Activated T-helper 1 cell treated with anti-CD3 and anti-CD28 coated beads, Interleukin-12 subunit alpha, Interleukin-12 subunit beta, Interleukin-2, Interleukin-4 antibody, amounts not matched to agents 30 ng/mL and 10 ng/mL and 1 ng/mL, durations not matched to agents 14 hours and 24 hours and 36 hours (primary cell): Measurements from ENCODE around the gene XRCC3. TPM values are rescaled to one million over a fixed set of nuclear protein-coding genes. Genes with fewer than 3 reads are reported as not detected.

Experiments
- DNase-seq: peaks from one replicate; pipeline ENCODE4 v3.0.0; 2021; ENCODE audit warnings: low spot score
- H3K27ac Mint-ChIP-seq: one replicate; pipeline ENCODE4 v1.8.0; 2021; ENCODE audit warnings: mild to moderate bottlenecking, mixed read lengths
- H3K27me3 Mint-ChIP-seq: one replicate; pipeline ENCODE4 v1.8.0; 2022; ENCODE audit warnings: mild to moderate bottlenecking, moderate library complexity, mixed read lengths; ENCODE audit not compliant: insufficient read depth
- H3K36me3 Mint-ChIP-seq: one replicate; pipeline ENCODE4 v1.8.0; 2021; ENCODE audit warnings: low read depth, mixed read lengths
- H3K4me1 Mint-ChIP-seq: one replicate; pipeline ENCODE4 v1.8.0; 2021; ENCODE audit warnings: low read depth, mixed read lengths
- H3K4me3 Mint-ChIP-seq: one replicate; pipeline ENCODE4 v1.8.0; 2021; ENCODE audit warnings: mild to moderate bottlenecking, moderate library complexity, mixed read lengths
- H3K9me3 Mint-ChIP-seq: one replicate; pipeline ENCODE4 v1.8.0; 2021; ENCODE audit warnings: mixed read lengths
- intact Hi-C: fragments of 100-400 bp; cut with micrococcal nuclease; formaldehyde crosslinking; loops from one replicate; pipeline ENCODE4 v1.15.1; 2024
- total RNA-seq: library from RNA; stranded (reverse); gene quantifications from 2 replicates; pipeline ENCODE4 v1.2.3, GENCODE V29; 2022

XRCC3 gene
- 67.1 and 69.5 TPM in 2 replicates for total RNA-seq

GRCh38 chr14:103715052-103716000, at the start of gene XRCC3, which contains the start of gene ZFYVE21:
Gene XRCC3 (minus strand): TSS chr14:103715451. CDS start chr14:103711087, 4,364 bp downstream.
Gene ZFYVE21 (plus strand): TSS chr14:103715810. CDS start chr14:103715842, 32 bp downstream.
- DNase-seq, result peak; percentile 100
- H3K27me3 Mint-ChIP-seq, result no peaks in the 10 kb centered on the region
- H3K4me3 Mint-ChIP-seq, result peak within 1 kb of the TSS; percentile 93
- peak within 1 kb of the TSS; percentile 93 for H3K27ac Mint-ChIP-seq
- H3K36me3 Mint-ChIP-seq, result peaks cover 3% of the 10 kb centered on the region
- no peaks in the 10 kb centered on the region for H3K9me3 Mint-ChIP-seq
- H3K4me1 Mint-ChIP-seq, result peaks cover 48% of the 10 kb centered on the region
- intact Hi-C loops, result loop anchor here (1.0 to 5.0 kb wide), 6 partner anchors 86 to 383 kb away; partner anchors contain the start of genes BAG5, COA8, EIF5 and KLC1

GRCh38 chr14:103763730-103764488, 48.7 kb upstream of the XRCC3 start:
- no peaks in the 10 kb centered on the region for H3K36me3 Mint-ChIP-seq
- no peak overlapping the region for H3K4me3 Mint-ChIP-seq
- peak overlapping the region; percentile 1 for H3K27ac Mint-ChIP-seq
- H3K9me3 Mint-ChIP-seq, result no peaks in the 10 kb centered on the region
- no peaks in the 10 kb centered on the region for H3K27me3 Mint-ChIP-seq
- no peaks in the 10 kb centered on the region for H3K4me1 Mint-ChIP-seq
- DNase-seq, result no peak
- intact Hi-C loops, result no loop called here

GRCh38 chr14:103762541-103762940, 47.3 kb upstream of the XRCC3 start:
- Mint-ChIP-seq H3K27me3 (no peaks in the 10 kb centered on the region), H3K4me3 (no peak overlapping the region), H3K36me3 (no peaks in the 10 kb centered on the region)

GRCh38 chr14:103762036-103762435, 46.8 kb upstream of the XRCC3 start:
- DNase-seq, result no peak
- H3K27me3 Mint-ChIP-seq, result no peaks in the 10 kb centered on the region
- H3K9me3 Mint-ChIP-seq, result no peaks in the 10 kb centered on the region
- intact Hi-C loops, result no loop called here
- H3K27ac Mint-ChIP-seq, result no peak overlapping the region
- H3K36me3 Mint-ChIP-seq, result no peaks in the 10 kb centered on the region
- H3K4me3 Mint-ChIP-seq, result no peak overlapping the region
- no peaks in the 10 kb centered on the region for H3K4me1 Mint-ChIP-seq

More at GRCh38 chr14:103762541-103762940, 47.3 kb upstream of the XRCC3 start:
- intact Hi-C loops, result no loop called here
- no peaks in the 10 kb centered on the region for H3K4me1 Mint-ChIP-seq
- no peak overlapping the region for H3K27ac Mint-ChIP-seq
- H3K9me3 Mint-ChIP-seq, result no peaks in the 10 kb centered on the region
- no peak for DNase-seq

- Mint-ChIP-seq H3K27ac (no peak overlapping the region), H3K27me3 (no peaks in the 10 kb centered on the region), H3K4me1 (no peaks in the 10 kb centered on the region), H3K9me3 (no peaks in the 10 kb centered on the region), H3K36me3 (no peaks in the 10 kb centered on the region), H3K4me3 (no peak overlapping the region)
- intact Hi-C loops, result no loop called here
- DNase-seq, result no peak
These were observed 43.0 kb upstream of the XRCC3 start for GRCh38 chr14:103758059-103758776.

GRCh38 chr14:103755060-103755459, 39.8 kb upstream of the XRCC3 start:
- Mint-ChIP-seq H3K27ac (no peak overlapping the region), H3K27me3 (no peaks in the 10 kb centered on the region), H3K4me3 (no peak overlapping the region), H3K4me1 (no peaks in the 10 kb centered on the region), H3K36me3 (no peaks in the 10 kb centered on the region), H3K9me3 (no peaks in the 10 kb centered on the region)
- no peak for DNase-seq
- intact Hi-C loops, result no loop called here

- no peak overlapping the region for H3K4me3 Mint-ChIP-seq
- no peaks in the 10 kb centered on the region for H3K4me1 Mint-ChIP-seq
- intact Hi-C loops, result no loop called here
- no peak for DNase-seq
- no peak overlapping the region for H3K27ac Mint-ChIP-seq
- H3K9me3 Mint-ChIP-seq, result no peaks in the 10 kb centered on the region
- H3K27me3 Mint-ChIP-seq, result no peaks in the 10 kb centered on the region
- H3K36me3 Mint-ChIP-seq, result peaks cover 3% of the 10 kb centered on the region
These were observed 38.5 kb upstream of the XRCC3 start for GRCh38 chr14:103753774-103754173.

GRCh38 chr14:103749860-103750259, 34.6 kb upstream of the XRCC3 start:
- peaks cover 6% of the 10 kb centered on the region for H3K4me1 Mint-ChIP-seq
- intact Hi-C loops, result no loop called here
- H3K4me3 Mint-ChIP-seq, result no peak overlapping the region
- peaks cover 3% of the 10 kb centered on the region for H3K36me3 Mint-ChIP-seq
- DNase-seq, result no peak
- no peaks in the 10 kb centered on the region for H3K9me3 Mint-ChIP-seq
- no peaks in the 10 kb centered on the region for H3K27me3 Mint-ChIP-seq
- H3K27ac Mint-ChIP-seq, result no peak overlapping the region

GRCh38 chr14:103749452-103749851, 34.2 kb upstream of the XRCC3 start:
- no peaks in the 10 kb centered on the region for H3K9me3 Mint-ChIP-seq
- H3K27ac Mint-ChIP-seq, result no peak overlapping the region
- peaks cover 3% of the 10 kb centered on the region for H3K36me3 Mint-ChIP-seq
- no peak overlapping the region for H3K4me3 Mint-ChIP-seq
- peaks cover 6% of the 10 kb centered on the region for H3K4me1 Mint-ChIP-seq
- intact Hi-C loops, result no loop called here
- DNase-seq, result no peak
- H3K27me3 Mint-ChIP-seq, result no peaks in the 10 kb centered on the region

- Mint-ChIP-seq H3K4me1 (peaks cover 6% of the 10 kb centered on the region), H3K27ac (peak overlapping the region; percentile 55), H3K9me3 (no peaks in the 10 kb centered on the region), H3K27me3 (peaks cover 2% of the 10 kb centered on the region), H3K36me3 (peaks cover 3% of the 10 kb centered on the region), H3K4me3 (no peak overlapping the region)
- peak; percentile 24 for DNase-seq
- intact Hi-C loops, result no loop called here
These were observed 33.2 kb upstream of the XRCC3 start for GRCh38 chr14:103748534-103748857.

- Mint-ChIP-seq H3K27me3 (peaks cover 2% of the 10 kb centered on the region), H3K9me3 (no peaks in the 10 kb centered on the region), H3K4me1 (peaks cover 6% of the 10 kb centered on the region), H3K36me3 (peaks cover 3% of the 10 kb centered on the region), H3K27ac (no peak overlapping the region), H3K4me3 (no peak overlapping the region)
- intact Hi-C loops, result no loop called here
- DNase-seq, result no peak
These were observed 31.4 kb upstream of the XRCC3 start for GRCh38 chr14:103746701-103747100.

- intact Hi-C loops, result no loop called here
- H3K27me3 Mint-ChIP-seq, result peaks cover 2% of the 10 kb centered on the region
- no peak for DNase-seq
- H3K36me3 Mint-ChIP-seq, result peaks cover 3% of the 10 kb centered on the region
- H3K4me1 Mint-ChIP-seq, result peaks cover 6% of the 10 kb centered on the region
- H3K9me3 Mint-ChIP-seq, result no peaks in the 10 kb centered on the region
- H3K4me3 Mint-ChIP-seq, result no peak overlapping the region
- no peak overlapping the region for H3K27ac Mint-ChIP-seq
These were observed 30.2 kb upstream of the XRCC3 start for GRCh38 chr14:103745424-103745823.
